ENCODE measurements around the gene DSCAML1. TPM values are rescaled to one million over a fixed set of nuclear protein-coding genes. Genes with fewer than 3 reads are reported as not detected.

The DSCAML1 gene
- total and polyA plus RNA-seq, 9 of the 15 experiments (the other 6 are each of a cell fraction or from before 2014, with no cell fraction given) = not detected

- Histone ChIP-seq H3K27ac (ENCODE audit: extremely low read depth, low read depth, low read length) (no peak overlapping the region), H3K9me1 (ENCODE audit: control insufficient read depth, insufficient read depth, low read length) (no peaks in the 10 kb centered on the region), H3K9ac (ENCODE audit: insufficient read depth in 1 of 2, low read depth in 2 of 2, low read length in 2 of 2) (no peak overlapping the region), H4K20me1 (replicated peaks; ENCODE audit: control insufficient read depth, insufficient read depth, low read length) (peaks cover 10% of the 10 kb centered on the region; the same call in 1 of the 2 replicates), H3K9me3 (replicated peaks; ENCODE audit: control insufficient read depth, insufficient read depth, low read depth, low read length) (no peaks in the 10 kb centered on the region), H2AFZ (ENCODE audit: low read depth, low read length) (no peak overlapping the region), H3K27me3 (ENCODE audit: control insufficient read depth in 2 of 2, insufficient read depth in 2 of 2, low read length in 2 of 2) (peaks cover 3 to 25% of the 10 kb centered on the region in 2 experiments; a peak in 3 of 5 replicates), H3K79me2 (ENCODE audit: control insufficient read depth, insufficient read depth, low read length) (no peaks in the 10 kb centered on the region), H3K4me1 (replicated peaks in 1 of 2; ENCODE audit: control insufficient read depth in 2 of 2, insufficient read depth in 2 of 2, low read length in 2 of 2) (no peaks in the 10 kb centered on the region), H3K4me2 (ENCODE audit: insufficient read depth, low read length) (no peak overlapping the region), H3K4me3 (no peak overlapping the region), H3K36me3 (ENCODE audit: control insufficient read depth, insufficient read depth, low read length) (no peaks in the 10 kb centered on the region)
- CTCF ChIA-PET (ENCODE audit: low intra/inter-chr PET ratio) = no interaction called here
- no peak for DNase-seq (ENCODE audit: extremely low read depth in 1 of 4, low spot score in 3 of 4)
- POLR2A ChIA-PET = interaction anchor here (0.6 kb wide), 1 partner anchor 28 kb away, joined by 3 read pairs; no protein-coding TSS in a partner anchor
- intact Hi-C loops (cut with micrococcal nuclease) = no loop called here
- no peak for TF ChIP-seq FOS (IDR thresholded peaks at IDR 0.05; ENCODE audit: extremely low read depth, insufficient read length)
- no peak for TF ChIP-seq TAF1 (IDR thresholded peaks at IDR 0.05; ENCODE audit: control insufficient read depth, extremely low read depth, insufficient read depth, low read length, severe bottlenecking)
- ATAC-seq = no peak
- no peak for FAIRE-seq
- in situ Hi-C loops (cut with MboI) = no loop called here
- BruUV-seq (replicated peaks) = no TSS peak
- WGBS (ENCODE audit: insufficient coverage, low coverage, missing lambda C conversion rate) = 2% methylated on average over 4 of the region's 4 CpGs
Observed at GRCh38 chr11:117565709-117566108, 231.3 kb downstream of the DSCAML1 start.

- Histone ChIP-seq H2AFZ (ENCODE audit: low read depth, low read length) (no peak overlapping the region), H3K9me3 (replicated peaks; ENCODE audit: control insufficient read depth, insufficient read depth, low read depth, low read length) (no peaks in the 10 kb centered on the region), H3K9me1 (ENCODE audit: control insufficient read depth, insufficient read depth, low read length) (no peaks in the 10 kb centered on the region), H3K4me3 (no peak overlapping the region), H3K27ac (ENCODE audit: extremely low read depth, low read depth, low read length) (no peak overlapping the region), H3K27me3 (ENCODE audit: control insufficient read depth in 2 of 2, insufficient read depth in 2 of 2, low read length in 2 of 2) (peaks cover 0 to 16% of the 10 kb centered on the region in 2 experiments; a peak in 2 of 5 replicates), H3K4me1 (replicated peaks in 1 of 2; ENCODE audit: control insufficient read depth in 2 of 2, insufficient read depth in 2 of 2, low read length in 2 of 2) (no peaks in the 10 kb centered on the region), H3K79me2 (ENCODE audit: control insufficient read depth, insufficient read depth, low read length) (no peaks in the 10 kb centered on the region), H3K4me2 (ENCODE audit: insufficient read depth, low read length) (no peak overlapping the region), H4K20me1 (replicated peaks; ENCODE audit: control insufficient read depth, insufficient read depth, low read length) (peaks cover 10% of the 10 kb centered on the region; the same call in 1 of the 2 replicates), H3K9ac (ENCODE audit: insufficient read depth in 1 of 2, low read depth in 2 of 2, low read length in 2 of 2) (no peak overlapping the region), H3K36me3 (ENCODE audit: control insufficient read depth, insufficient read depth, low read length) (no peaks in the 10 kb centered on the region)
- ChIA-PET CTCF (ENCODE audit: low intra/inter-chr PET ratio) (no interaction called here), POLR2A (no interaction called here)
- no peak for DNase-seq (ENCODE audit: extremely low read depth in 1 of 4, low spot score in 3 of 4)
- no peak for FAIRE-seq
- in situ Hi-C loops (cut with MboI) (no loop called here), intact Hi-C loops (cut with micrococcal nuclease) (no loop called here)
- no peak for ATAC-seq
- BruUV-seq (replicated peaks) = no TSS peak
- no peak for TF ChIP-seq CBX1 (IDR thresholded peaks at IDR 0.05; ENCODE audit: low read depth)
- TF ChIP-seq ATF4 (CRISPR knock-in tag; IDR thresholded peaks at IDR 0.05) = no peak
- no peak for TF ChIP-seq MEIS2 (IDR thresholded peaks at IDR 0.05; ENCODE audit: partially characterized antibody)
- 2% methylated on average over 4 of the region's 4 CpGs for WGBS (ENCODE audit: insufficient coverage, low coverage, missing lambda C conversion rate)
Observed at GRCh38 chr11:117564321-117564720, 232.7 kb downstream of the DSCAML1 start.

All from K562 (cell line).